Psoas muscle (tissue), 8 donors: ENCODE data around the gene SIK2. TPM values are rescaled to one million over a fixed set of nuclear protein-coding genes. Genes with fewer than 3 reads are reported as not detected.

Experiments
- ATAC-seq, 4 donors: fragments of 200-7000 bp; cut with Tn5 transposase; one replicate each; pipeline ENCODE4 v1.9.1; 2020; ENCODE audit warnings: moderate library complexity in 3 of 4, mild to moderate bottlenecking in 2 of 4
- DNase-seq, 2 donors: peaks; one replicate each; pipeline ENCODE4 v3.0.0-alpha.2; 2020
- H3K27ac ChIP-seq: fragments of 200-600 bp; one replicate; pipeline ENCODE4 v1.8.0; 2022
- H3K27me3 ChIP-seq, 3 donors: fragments of 200-600 bp in 1 of 3; one replicate each; pipeline versions ENCODE4 v1.6.1 to v1.8.0; 2013 to 2022; ENCODE audit warnings: low read length in 2 of 3, mild to moderate bottlenecking in 2 of 3, moderate library complexity in 1 of 3; ENCODE audit not compliant: insufficient read depth in 3 of 3
- H3K36me3 ChIP-seq, 2 donors: fragments of 200-600 bp in 1 of 2; one replicate each; pipeline versions ENCODE4 v1.6.1 to v1.8.0; 2013 to 2022; ENCODE audit warnings: low read depth in 1 of 2, mild to moderate bottlenecking in 1 of 2, moderate library complexity in 1 of 2; ENCODE audit not compliant: insufficient read depth in 1 of 2
- H3K4me1 ChIP-seq: fragments of 200-600 bp; one replicate; pipeline ENCODE4 v1.8.0; 2022
- H3K4me3 ChIP-seq: fragments of 200-600 bp; one replicate; pipeline ENCODE4 v1.8.0; 2022; ENCODE audit warnings: mild to moderate bottlenecking
- H3K9me3 ChIP-seq: fragments of 200-600 bp; one replicate; pipeline ENCODE4 v1.8.0; 2022
- CTCF ChIP-seq: fragments of 200-600 bp; IDR thresholded peaks from one replicate; pipeline ENCODE4 v1.8.0; 2022; ENCODE audit warnings: antibody characterized with exemption
- WGBS, 3 donors: extraction: QIAGEN DNeasy Blood & Tissue Kit; methylation state at CpG; one replicate each; pipeline versions ENCODE4 v1.1.6 to v1.1.7; 2013; 5-methylcytosine and 5-hydroxymethylcytosine counted together
- intact Hi-C, 2 donors: fragments of 100-400 bp; cut with DNase I; formaldehyde crosslinking; loops; one replicate each; pipeline versions ENCODE4 v1.11.0 to v1.14.2; 2022
- polyA plus RNA-seq, 3 donors: library from polyadenylated mRNA; stranded (reverse); fragments of 200-250 nt; gene quantifications; one replicate each; pipeline ENCODE4 v1.2.3, GENCODE V29; 2013
- total RNA-seq, 4 donors: library from RNA; stranded (reverse); fragmentation: NEBNext Ultra II Directional in 2 of 4; extraction: Animal tissue kit (Norgen Biotek cat#: 25700) in 2 of 4; gene quantifications; one replicate each; pipeline versions ENCODE4 v1.2.1 to v1.2.4, GENCODE V29; 2021 to 2023
- donor health status: healthy with polysubstance abuse.
- donor health status: DM: no; HTN: no; CAD: no; lungs with moderate emphysema.
- donor health status: Bipolar disorder and iron deficiency.
- donor health status: healthy.
- donor health status: DM: yes; HTN: yes; CAD: no.
- donor health status: DM: no; HTN: no; CAD: no.
- donor health status: DM: no; HTN: no; CAD: no.
- donor health status: DM: yes; HTN: yes; CAD: no.

Gene SIK2
- total and polyA plus RNA-seq, 7 donors: 9.0 to 69.6 (median 30.4) TPM

- intact Hi-C loops: loop anchor here in 1 of 2 donors (10.0 kb wide), 1 partner anchor 128 kb away; the partner anchor contains the start of gene SIK2
- WGBS, 3 donors: 33 to 41% (median 39%) methylated on average over 7 of the region's 7 CpGs
- peaks cover 0 to 4% of the 10 kb centered on the region in 2 donors for H3K36me3 ChIP-seq
- no peak overlapping the region for H3K4me3 ChIP-seq
- H3K4me1 ChIP-seq: peaks cover 85% of the 10 kb centered on the region
- no peaks in the 10 kb centered on the region for H3K9me3 ChIP-seq
- peak overlapping the region; percentile 91 for H3K27ac ChIP-seq
- ATAC-seq (peak in 3 of 4 donors; percentile 2 to 11 (median 9)), DNase-seq (peak; percentile 71 to 78)
- no peak for TF ChIP-seq CTCF
- no peaks in the 10 kb centered on the region for H3K27me3 ChIP-seq
Observed at GRCh38 chr11:111733016-111733415, 130.8 kb downstream of the SIK2 start.

GRCh38 chr11:111733611-111734088 is 131.4 kb downstream of the SIK2 start:
- intact Hi-C loops: loop anchor here in 1 of 2 donors (10.0 kb wide), 1 partner anchor 129 kb away; the partner anchor contains the start of gene SIK2
- Histone ChIP-seq H3K4me1 (peaks cover 90% of the 10 kb centered on the region), H3K36me3 (peaks cover 0 to 3% of the 10 kb centered on the region in 2 donors), H3K4me3 (peak overlapping the region; percentile 5), H3K9me3 (no peaks in the 10 kb centered on the region), H3K27ac (peak overlapping the region; percentile 91), H3K27me3 (no peaks in the 10 kb centered on the region)
- peak; percentile 54 to 74 for DNase-seq
- WGBS, 3 donors: 17 to 39% (median 17%) methylated on average over 9 of the region's 9 CpGs
- no peak for TF ChIP-seq CTCF
- peak in 2 of 4 donors; percentile 1 to 2 for ATAC-seq

GRCh38 chr11:111734101-111734953 is 132.1 kb downstream of the SIK2 start:
- peaks cover 1 to 4% of the 10 kb centered on the region in 2 donors for H3K36me3 ChIP-seq
- peaks cover 88% of the 10 kb centered on the region for H3K4me1 ChIP-seq
- ATAC-seq (no peak), DNase-seq (no peak)
- intact Hi-C loops: loop anchor here in 1 of 2 donors (10.0 kb wide), 1 partner anchor 130 kb away; the partner anchor contains the start of gene SIK2
- H3K27me3 ChIP-seq: no peaks in the 10 kb centered on the region
- WGBS, 3 donors: 60 to 61% (median 61%) methylated on average over 8 of the region's 8 CpGs
- H3K27ac ChIP-seq: peak overlapping the region; percentile 91
- no peak for TF ChIP-seq CTCF
- H3K4me3 ChIP-seq: peak overlapping the region; percentile 7
- H3K9me3 ChIP-seq: no peaks in the 10 kb centered on the region

- intact Hi-C loops: loop anchor here in 1 of 2 donors (10.0 kb wide), 1 partner anchor 130 kb away; the partner anchor contains the start of gene SIK2
- DNase-seq (no peak), ATAC-seq (no peak)
- peak overlapping the region; percentile 7 for H3K4me3 ChIP-seq
- H3K4me1 ChIP-seq: peaks cover 83% of the 10 kb centered on the region
- no peaks in the 10 kb centered on the region for H3K27me3 ChIP-seq
- H3K27ac ChIP-seq: peak overlapping the region; percentile 91
- TF ChIP-seq CTCF: no peak
- peaks cover 3 to 9% of the 10 kb centered on the region in 2 donors for H3K36me3 ChIP-seq
- H3K9me3 ChIP-seq: no peaks in the 10 kb centered on the region
- 38 to 44% (median 40%) methylated on average over 6 of the region's 6 CpGs for WGBS, 3 donors
Observed at GRCh38 chr11:111734954-111735261, 132.7 kb downstream of the SIK2 start.
